ENCODE results near the gene FANCG.

GRCh38 chr9:35044071-35044470 lies 35.7 kb downstream of the FANCG start:
- TF ChIP-seq, protein P1, sequence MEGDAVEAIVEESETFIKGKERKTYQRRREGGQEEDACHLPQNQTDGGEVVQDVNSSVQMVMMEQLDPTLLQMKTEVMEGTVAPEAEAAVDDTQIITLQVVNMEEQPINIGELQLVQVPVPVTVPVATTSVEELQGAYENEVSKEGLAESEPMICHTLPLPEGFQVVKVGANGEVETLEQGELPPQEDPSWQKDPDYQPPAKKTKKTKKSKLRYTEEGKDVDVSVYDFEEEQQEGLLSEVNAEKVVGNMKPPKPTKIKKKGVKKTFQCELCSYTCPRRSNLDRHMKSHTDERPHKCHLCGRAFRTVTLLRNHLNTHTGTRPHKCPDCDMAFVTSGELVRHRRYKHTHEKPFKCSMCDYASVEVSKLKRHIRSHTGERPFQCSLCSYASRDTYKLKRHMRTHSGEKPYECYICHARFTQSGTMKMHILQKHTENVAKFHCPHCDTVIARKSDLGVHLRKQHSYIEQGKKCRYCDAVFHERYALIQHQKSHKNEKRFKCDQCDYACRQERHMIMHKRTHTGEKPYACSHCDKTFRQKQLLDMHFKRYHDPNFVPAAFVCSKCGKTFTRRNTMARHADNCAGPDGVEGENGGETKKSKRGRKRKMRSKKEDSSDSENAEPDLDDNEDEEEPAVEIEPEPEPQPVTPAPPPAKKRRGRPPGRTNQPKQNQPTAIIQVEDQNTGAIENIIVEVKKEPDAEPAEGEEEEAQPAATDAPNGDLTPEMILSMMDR (IDR thresholded peaks at IDR 0.05) = no peak
- no peak for TF ChIP-seq ZFX (IDR thresholded peaks at IDR 0.05; ENCODE audit: borderline replicate concordance)
